Right lobe of liver (tissue), 4 donors: ENCODE measurements around the gene PPM1F.

Experiments
- CTCF ChIP-seq, 4 donors: fragments of 200-600 bp in 3 of 4; fragments of 450-650 bp in 1 of 4; IDR thresholded peaks; one replicate each; pipeline versions ENCODE4 v1.5.1 to v1.8.0; 2016 to 2022; ENCODE audit warnings: antibody characterized with exemption in 4 of 4, mild to moderate bottlenecking in 2 of 4
- POLR2A ChIP-seq: fragments of 450-650 bp; IDR thresholded peaks from one replicate; pipeline ENCODE4 v1.6.1; 2017; ENCODE audit warnings: antibody characterized with exemption, mild to moderate bottlenecking
- donor health status: DM: no; HTN: no; CAD: no.
- donor health status: DM: no; HTN: no; CAD: no.
- donor health status: DM: no; HTN: yes; CAD: no.

GRCh38 chr22:21944871-21945270 is 7.8 kb downstream of the PPM1F start:
- TF ChIP-seq CTCF (IDR thresholded peaks at IDR 0.05) = no peak
- no peak for TF ChIP-seq POLR2A
